Activated T-cell treated with anti-CD3 and anti-CD28 coated beads for 1 hour (primary cell): ENCODE data around the gene C6orf136.

Experiments used
- DNase-seq: peaks from one replicate; pipeline ENCODE4 v3.0.0-alpha.2; 2020; ENCODE audit warnings: low read depth

The C6orf136 gene

GRCh38 chr6:30615958-30616810 lies 30.7 kb upstream of the C6orf136 start:
- peak; percentile 22 for DNase-seq

- DNase-seq: peak; percentile 94
These were observed 29.9 kb upstream of the C6orf136 start, which contains the start of gene PPP1R10 for GRCh38 chr6:30616811-30617564. PPP1R10 (minus strand) TSS chr6:30617243; CDS start chr6:30609944, 7,299 bp downstream.

- peak; percentile 96 for DNase-seq
These were observed 29.2 kb upstream of the C6orf136 start, which contains the start of gene MRPS18B for GRCh38 chr6:30617565-30618269. MRPS18B (plus strand) TSS chr6:30617840; CDS start chr6:30617866, 26 bp downstream.

- DNase-seq: no peak
These were observed 28.6 kb upstream of the C6orf136 start for GRCh38 chr6:30618270-30618797.

GRCh38 chr6:30619561-30619960 lies 27.4 kb upstream of the C6orf136 start:
- no peak for DNase-seq

- no peak for DNase-seq
These were observed 21.4 kb upstream of the C6orf136 start for GRCh38 chr6:30625511-30625910.

- peak; percentile 82 for DNase-seq
These were observed 20.2 kb upstream of the C6orf136 start, which contains the start of gene ATAT1 for GRCh38 chr6:30626484-30627366. ATAT1 (plus strand) TSS chr6:30626874.

GRCh38 chr6:30635834-30636233 lies 11.1 kb upstream of the C6orf136 start:
- no peak for DNase-seq

GRCh38 chr6:30640481-30640880 lies 6.5 kb upstream of the C6orf136 start:
- no peak for DNase-seq

GRCh38 chr6:30641048-30641447 lies 5.9 kb upstream of the C6orf136 start:
- no peak for DNase-seq

- no peak for DNase-seq
These were observed 3.3 kb upstream of the C6orf136 start for GRCh38 chr6:30643656-30644055.

- no peak for DNase-seq
These were observed 2.2 kb upstream of the C6orf136 start for GRCh38 chr6:30644769-30645168.

GRCh38 chr6:30645989-30646388 lies 944 bp upstream of the C6orf136 start:
- DNase-seq: no peak

GRCh38 chr6:30647242-30648116 lies 546 bp downstream of the C6orf136 start:
- peak; percentile 62 for DNase-seq

- no peak for DNase-seq
These were observed 4.2 kb downstream of the C6orf136 start for GRCh38 chr6:30651143-30651542.

- DNase-seq: no peak
These were observed 8.1 kb downstream of the C6orf136 start for GRCh38 chr6:30654798-30655742.

GRCh38 chr6:30655743-30656094 lies 8.8 kb downstream of the C6orf136 start:
- no peak for DNase-seq

- DNase-seq: no peak
These were observed 9.6 kb downstream of the C6orf136 start for GRCh38 chr6:30656513-30656912.

- no peak for DNase-seq
These were observed 10.5 kb downstream of the C6orf136 start for GRCh38 chr6:30657454-30657853.
